Suppressor macrophage treated with lipopolysaccharide for 1 hour (primary cell): ENCODE measurements around the gene FAM237A.
A peak's percentile ranks its signal among the peaks of the same experiment; 100 is the strongest.

Source experiments
- DNase-seq, 3 donors: peaks; one replicate each; pipeline ENCODE4 v3.0.0-alpha.2; 2020 to 2022

The FAM237A gene

DNA sequence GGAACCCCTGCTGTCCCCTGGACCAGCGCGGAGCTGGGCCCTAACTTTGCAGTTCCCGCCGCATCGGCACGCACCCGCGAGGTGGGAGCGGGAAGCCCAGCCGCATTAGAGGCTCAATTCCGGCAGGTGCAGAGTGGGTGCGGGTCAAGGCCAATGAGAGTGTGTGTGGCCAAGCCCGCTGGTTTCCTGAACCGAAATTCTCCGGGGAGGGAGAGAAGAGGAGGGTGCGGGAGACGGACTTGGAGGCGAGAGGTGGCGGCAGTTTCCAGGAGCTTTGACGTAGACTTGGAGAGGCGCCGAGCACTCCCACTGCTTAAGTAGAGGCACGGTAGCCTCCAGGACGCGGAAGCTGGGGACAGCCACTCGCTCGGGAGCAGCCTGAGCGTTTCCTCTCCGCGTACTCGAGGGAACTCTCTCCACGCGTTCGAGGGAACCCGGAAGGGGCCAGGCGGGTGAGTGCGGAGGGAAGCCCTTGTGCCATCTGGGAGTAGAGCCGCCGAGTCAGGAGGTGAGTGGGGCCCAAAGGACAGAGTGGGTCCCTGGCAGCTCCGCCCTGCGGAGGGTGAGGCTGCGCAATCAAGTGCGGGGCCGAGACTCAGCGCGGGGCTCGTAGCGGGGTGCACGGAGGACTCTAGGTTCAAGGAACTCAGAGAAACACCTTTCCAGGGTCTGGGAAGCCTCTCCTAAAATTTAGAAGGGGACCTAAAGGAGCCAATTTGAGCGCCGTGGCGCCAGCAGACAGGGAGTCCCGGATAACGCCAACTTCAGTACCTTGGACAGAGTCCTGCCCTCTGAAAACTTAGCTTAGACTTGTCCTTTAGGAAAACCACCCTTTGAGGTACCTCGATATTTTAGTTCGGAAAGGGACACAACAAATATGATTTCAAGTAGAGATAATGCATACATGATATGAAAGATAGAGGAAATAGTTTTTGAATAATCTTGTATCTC is at the start of gene FAM237A:
FAM237A (plus strand) TSS at position 413 of the 951 bp plus-strand sequence. CDS start 1,750 bp downstream, outside the sequence.
- DNase-seq, result peak; percentile 38 to 67 (median 65)

DNA sequence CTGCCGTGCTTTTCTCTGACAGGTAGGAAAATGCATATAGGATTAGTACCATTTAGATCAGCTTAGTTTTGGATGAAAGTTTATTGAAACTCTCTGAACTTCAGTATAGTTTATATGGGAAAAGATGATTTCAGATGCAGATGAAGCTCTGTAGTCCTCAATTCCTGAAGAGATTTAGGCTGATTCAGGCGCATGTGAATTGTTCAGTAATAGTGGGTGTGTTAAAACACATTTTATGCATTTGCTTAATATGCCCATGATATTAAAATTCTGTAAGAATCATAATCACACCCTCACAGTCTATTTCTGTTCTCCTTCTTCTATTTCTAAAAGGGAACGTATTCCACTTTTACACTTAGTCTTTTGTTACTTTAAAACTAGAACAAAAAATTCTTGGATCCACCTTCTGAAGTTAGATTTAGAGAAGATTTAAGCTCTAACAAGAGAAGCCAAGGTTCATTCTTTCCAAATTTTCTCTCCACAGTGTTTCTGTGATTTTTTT is 44.5 kb upstream of the FAM237A start:
- DNase-seq, result no peak

DNA sequence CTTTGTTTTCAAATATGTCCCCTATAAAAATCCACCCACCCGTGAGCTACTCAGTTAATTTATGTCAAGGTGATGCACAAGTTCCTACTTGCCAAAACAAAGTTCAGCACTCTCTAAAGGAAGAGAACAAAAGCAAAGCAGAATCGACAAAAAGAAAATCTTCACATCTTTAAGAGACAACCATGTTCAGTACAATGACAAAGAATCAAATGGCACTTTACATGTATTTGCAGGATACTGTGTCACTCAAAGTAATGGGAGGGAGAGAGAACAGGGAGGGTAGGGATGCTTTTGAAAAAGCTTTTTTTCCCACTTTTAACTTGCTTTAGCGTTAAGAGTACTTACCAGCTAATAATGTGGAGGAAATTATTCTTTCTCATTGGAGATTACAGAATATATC is 39.0 kb upstream of the FAM237A start:
- DNase-seq, result no peak

DNA sequence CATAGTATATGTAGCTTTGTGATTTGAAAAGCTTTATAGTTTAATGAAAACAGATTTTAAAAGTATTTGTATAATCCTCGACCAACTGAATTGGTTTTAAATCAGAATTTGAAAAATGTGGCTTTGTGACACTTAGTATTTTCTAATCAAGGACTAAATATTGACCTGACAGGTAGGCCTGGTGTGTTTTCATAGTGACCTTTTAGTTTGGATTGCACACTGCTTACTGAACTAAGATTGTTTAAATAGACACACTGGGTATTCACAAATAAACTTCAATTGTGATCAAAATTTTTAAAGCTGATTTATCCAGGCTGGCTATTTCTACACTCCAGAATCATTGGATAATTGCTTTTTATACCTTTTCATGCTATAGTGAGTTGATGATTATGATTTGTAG is 31.8 kb upstream of the FAM237A start:
- no peak for DNase-seq

GRCh38 chr2:206611191-206611590 is 31.1 kb upstream of the FAM237A start:
- no peak for DNase-seq

- DNase-seq, result no peak
Measured at GRCh38 chr2:206611736-206612135, 30.6 kb upstream of the FAM237A start.

GRCh38 chr2:206614811-206615210 is 27.5 kb upstream of the FAM237A start:
- DNase-seq, result peak in 1 of 3 donors; percentile 1

- DNase-seq, result no peak
Measured at GRCh38 chr2:206615417-206616089, 26.7 kb upstream of the FAM237A start.

GRCh38 chr2:206616151-206616550 is 26.1 kb upstream of the FAM237A start:
- no peak for DNase-seq

DNA sequence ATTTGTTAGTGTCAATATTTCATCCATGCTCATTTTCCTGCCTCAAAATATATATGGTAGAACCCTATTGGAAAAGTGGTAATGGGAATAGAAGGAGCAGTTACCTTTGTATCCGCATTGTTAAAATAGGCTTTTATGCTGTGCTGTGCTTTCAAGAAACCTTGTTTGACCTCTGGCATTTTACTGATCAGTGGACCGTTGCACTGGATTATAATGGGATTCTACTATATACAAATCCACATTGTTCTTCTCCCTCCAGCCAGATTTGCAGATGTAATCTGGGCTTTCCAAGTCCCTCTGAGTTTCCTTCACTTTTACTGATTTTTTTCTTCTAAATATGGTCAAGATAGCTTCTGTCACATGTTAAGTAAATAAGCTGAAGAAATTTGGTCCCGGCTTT is 23.3 kb upstream of the FAM237A start:
- no peak for DNase-seq

GRCh38 chr2:206626108-206626507 is 16.2 kb upstream of the FAM237A start:
- no peak for DNase-seq

DNA sequence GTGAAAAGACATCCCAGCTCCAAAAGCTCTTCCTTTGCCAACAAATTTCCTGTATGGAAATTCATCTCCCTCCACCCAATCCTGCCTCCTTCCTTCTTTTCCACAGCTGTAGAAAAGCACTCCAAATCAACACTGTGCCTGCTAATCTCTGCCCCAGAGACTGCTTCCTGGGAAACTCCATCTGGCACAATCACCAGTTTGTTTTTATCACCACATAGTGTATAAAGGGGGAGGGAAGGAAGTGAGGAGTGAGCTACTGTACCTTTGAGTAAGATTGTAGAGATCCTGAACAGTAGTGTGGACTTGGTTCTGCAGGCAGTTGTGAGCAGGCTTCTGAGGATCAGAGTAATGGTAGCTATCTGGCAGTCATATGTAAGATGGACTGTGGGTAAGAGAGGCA is 14.7 kb upstream of the FAM237A start:
- DNase-seq, result no peak

- DNase-seq, result no peak
Measured at GRCh38 chr2:206631340-206631739, 10.9 kb upstream of the FAM237A start.

DNA sequence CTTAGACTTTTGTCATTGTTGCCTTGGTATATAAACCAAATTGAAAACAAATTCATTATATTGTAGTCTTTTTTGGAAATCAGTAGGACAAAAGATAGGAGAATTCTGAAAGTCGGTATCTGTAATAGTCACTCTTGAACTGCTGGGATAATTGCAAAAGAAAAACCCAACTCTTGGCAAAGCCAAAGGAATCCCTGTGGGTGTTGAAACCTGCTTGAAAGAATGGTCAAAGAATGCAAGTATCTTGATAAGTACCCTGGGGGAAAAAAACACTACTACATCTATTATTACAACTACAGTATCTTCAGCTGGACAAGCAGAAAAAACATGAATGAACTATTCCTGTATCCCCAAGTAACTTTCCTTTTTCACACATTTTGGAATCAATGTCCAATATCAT is 7.3 kb upstream of the FAM237A start:
- DNase-seq, result no peak

- DNase-seq, result no peak
Measured at GRCh38 chr2:206639636-206640035, 2.7 kb upstream of the FAM237A start.

GRCh38 chr2:206641226-206641625 is 1.1 kb upstream of the FAM237A start:
- no peak for DNase-seq

GRCh38 chr2:206647985-206648384 is 5.7 kb downstream of the FAM237A start:
- no peak for DNase-seq

DNA sequence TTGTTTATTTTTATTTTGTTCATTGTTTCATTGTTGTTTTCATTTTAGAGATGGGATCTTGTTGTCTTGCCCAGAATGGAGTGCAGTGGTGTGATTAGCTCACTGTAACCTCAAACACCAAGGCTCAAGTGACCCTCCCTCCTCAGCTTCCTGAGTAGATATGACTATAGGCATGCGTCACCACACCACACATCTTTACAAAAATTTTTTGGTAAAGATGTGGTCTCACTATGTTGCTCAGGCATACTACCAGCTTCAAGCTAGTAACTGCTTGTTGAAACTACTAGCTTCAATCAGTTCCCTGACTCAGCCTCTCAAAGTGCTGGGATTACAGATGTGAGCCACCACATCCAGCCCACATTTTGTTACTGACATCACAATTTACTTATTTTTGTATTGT is 14.8 kb downstream of the FAM237A start:
- no peak for DNase-seq

- DNase-seq, result no peak
Measured at GRCh38 chr2:206665251-206665650, 23.0 kb downstream of the FAM237A start.

GRCh38 chr2:206670531-206671319 is 28.4 kb downstream of the FAM237A start:
- DNase-seq, result no peak

DNA sequence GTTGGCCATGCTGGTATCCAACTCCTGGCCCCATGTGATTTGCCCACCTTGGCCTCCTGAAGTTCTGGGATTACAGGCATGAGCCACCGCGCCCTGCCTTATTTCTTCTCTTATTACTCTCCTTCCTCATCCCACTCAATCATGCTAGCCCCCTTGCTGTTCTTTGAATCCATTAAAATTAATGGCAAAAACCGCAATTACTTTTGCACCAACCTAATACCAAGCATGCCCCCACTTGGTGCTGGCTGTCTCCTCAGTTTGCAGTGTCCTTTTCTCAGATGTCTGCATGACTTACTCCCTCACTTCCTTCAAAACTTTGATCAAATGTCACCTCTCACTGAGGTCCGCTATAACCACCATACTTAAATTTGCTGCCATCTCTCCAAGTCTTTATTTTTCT is 41.3 kb downstream of the FAM237A start:
- DNase-seq, result no peak

DNA sequence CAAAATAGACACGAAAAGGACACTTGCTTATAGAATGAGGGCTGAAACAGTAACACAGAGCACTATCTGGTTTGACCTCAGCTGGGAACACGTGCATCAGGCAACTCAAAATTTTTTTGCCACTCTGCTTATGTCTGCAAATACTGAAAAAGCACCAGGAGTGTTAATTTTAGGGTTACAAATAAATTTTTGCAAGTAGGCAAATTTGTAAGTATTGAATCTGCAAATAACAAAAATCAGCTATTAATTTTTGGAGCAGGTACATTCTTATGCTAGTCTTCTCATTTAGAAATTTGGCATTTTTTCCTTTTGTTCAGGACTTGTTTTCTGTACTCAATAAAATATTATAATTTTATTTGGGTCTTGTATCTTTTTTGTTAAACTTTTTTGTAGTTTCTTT is 46.2 kb downstream of the FAM237A start:
- no peak for DNase-seq

- DNase-seq, result no peak
Measured at GRCh38 chr2:206688990-206689389, 46.7 kb downstream of the FAM237A start.
